Measurements from ENCODE around the gene FAM111B.

DNA sequence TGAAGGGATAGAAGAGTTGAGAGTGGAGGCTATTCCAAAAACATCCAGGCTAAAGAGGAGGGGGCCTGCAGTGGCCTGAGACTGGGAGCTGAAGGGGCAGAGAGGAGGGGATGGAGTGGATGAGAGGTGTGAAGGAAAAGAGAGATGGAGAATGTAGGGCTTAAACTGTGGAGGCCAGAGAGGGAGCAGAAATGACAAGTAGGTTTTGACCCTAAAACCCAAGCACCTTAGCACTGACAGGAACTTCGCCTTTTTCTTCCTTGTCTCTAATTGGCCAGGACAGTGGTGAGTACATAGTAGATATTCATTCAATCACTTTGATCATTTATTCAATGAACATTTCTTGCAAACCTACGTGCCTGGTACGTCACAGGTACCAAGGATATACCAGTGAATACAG, 7.3 kb downstream of the FAM111B start:
- no peak for TF ChIP-seq TARDBP (IDR thresholded peaks at IDR 0.05)
- no peak for TF ChIP-seq L3MBTL2 (conservative IDR thresholded peaks at IDR 0.05)
- TF ChIP-seq HDGF (IDR thresholded peaks at IDR 0.05; ENCODE audit: borderline replicate concordance): no peak
- TF ChIP-seq FOXM1 (IDR thresholded peaks at IDR 0.05; ENCODE audit: borderline replicate concordance): no peak
- no peak for TF ChIP-seq FOXK2 (IDR thresholded peaks at IDR 0.05)
